ENCODE measurements around the gene GRID1.

The GRID1 gene

GRCh38 chr10:86334488-86335085, 32.0 kb downstream of the GRID1 start:
- DNase-seq = no peak

GRCh38 chr10:86333826-86334487, 32.6 kb downstream of the GRID1 start:
- no peak for DNase-seq

GRCh38 chr10:86331861-86332260, 34.7 kb downstream of the GRID1 start:
- no peak for DNase-seq

GRCh38 chr10:86330778-86331763, 35.5 kb downstream of the GRID1 start:
- DNase-seq = no peak

- no peak for DNase-seq
Measured at GRCh38 chr10:86329896-86330680, 36.5 kb downstream of the GRID1 start.

DNA sequence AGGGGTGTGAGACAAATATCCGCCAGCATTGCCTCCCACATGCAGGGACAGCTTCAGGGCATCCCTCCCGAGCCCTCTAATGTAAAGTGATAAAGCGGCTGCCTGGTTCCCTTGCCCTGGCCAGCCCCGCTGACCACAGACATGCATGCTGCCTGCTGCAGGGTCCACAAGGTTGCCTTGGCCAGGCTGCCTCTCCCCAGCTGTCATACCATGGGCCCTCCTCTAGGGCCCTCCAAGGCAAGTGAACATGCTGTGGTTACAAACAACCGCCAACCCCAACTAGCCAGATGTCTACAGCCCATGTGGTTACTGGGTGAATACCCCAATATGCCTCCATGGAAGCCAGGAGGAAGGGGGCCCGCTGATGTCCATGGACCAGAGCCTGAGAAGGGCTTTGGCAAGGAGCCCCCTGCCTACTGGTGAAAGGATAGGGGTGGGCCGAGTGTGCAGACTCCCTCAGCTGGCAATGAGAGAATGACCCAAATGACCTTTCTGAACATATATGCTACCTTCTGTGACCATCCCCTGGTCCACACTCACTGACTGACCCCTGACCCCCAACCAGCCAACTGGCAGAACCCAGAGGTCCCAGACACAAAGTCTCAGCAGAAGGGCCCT, 37.4 kb downstream of the GRID1 start:
- DNase-seq = no peak

- no peak for DNase-seq
Measured at GRCh38 chr10:86327954-86328725, 38.5 kb downstream of the GRID1 start.

DNA sequence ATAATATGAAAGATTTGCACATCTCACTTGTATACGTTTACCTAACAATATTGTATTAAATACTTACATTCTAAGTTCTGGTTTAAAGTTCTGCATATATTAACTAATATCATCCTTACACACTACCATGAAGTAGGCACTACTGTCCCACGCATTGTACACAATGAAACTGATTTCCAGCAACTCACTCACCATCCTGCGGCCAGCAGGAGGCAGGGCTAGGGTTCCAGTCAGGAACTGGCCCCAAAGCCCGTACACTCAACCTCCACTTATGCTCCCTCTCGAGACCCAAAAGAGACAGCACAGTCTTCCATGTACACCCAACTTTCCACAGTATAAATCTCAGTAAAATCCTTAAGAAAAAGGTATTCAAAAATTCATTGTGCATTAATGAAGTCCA, 41.4 kb downstream of the GRID1 start:
- no peak for DNase-seq

DNA sequence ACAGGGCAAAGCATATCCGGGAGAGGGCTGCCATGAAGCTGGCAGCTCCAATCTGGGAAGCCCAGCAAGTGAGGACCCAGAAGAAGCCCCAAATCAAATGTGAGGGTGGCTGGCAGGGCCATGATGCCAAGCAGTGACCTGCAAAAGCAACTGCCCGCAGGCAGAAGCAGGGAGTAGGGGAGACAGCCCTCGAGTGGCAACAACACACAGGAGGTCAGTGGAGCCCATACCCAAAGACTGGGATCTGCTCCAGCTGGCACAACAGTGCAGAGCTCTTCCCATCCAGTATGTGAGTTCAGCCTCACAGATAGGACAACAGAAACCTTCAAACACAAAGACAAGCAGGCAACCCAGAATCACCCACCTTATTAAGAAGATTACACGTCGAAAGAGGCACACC, 45.0 kb downstream of the GRID1 start:
- no peak for DNase-seq

- no peak for DNase-seq
Measured at GRCh38 chr10:86319676-86320075, 46.9 kb downstream of the GRID1 start.

DNA sequence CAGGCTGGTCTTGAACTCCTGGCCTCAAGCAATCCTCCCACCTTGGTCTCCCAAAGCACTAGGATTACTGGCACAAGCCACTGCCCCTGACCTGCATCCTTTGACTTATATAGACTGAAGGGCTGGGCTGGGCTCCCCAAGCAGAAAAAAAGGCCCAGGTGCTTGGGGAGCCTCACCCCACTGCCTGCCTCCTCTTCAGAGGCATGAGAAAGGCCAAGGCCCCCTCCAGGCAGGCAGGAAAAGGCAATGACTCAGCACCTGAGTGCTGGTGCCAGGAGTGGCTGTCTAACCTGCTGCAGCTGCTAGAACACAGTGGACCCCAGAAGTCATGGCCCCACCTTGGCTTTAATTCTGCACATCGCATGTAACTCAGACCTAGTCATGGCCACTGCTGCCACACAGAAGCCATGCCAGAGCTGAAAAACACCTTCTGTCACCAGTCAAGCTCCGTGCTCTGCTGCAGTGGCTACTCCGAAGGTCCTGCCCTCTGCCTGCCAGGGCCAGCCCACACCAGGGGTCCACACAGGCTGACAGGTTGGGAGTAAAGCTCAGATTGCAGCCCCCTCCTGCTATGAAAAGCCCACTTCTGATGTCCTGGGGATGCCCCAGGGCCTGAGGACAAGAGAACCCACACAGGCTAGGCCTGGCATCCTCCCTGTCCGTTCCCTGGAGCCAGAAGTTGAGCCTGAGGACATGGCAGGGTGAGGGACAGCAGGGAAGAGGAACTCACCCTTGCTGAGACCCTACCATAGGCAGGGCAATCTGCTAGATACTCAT, 48.5 kb downstream of the GRID1 start:
- DNase-seq = no peak

DNA sequence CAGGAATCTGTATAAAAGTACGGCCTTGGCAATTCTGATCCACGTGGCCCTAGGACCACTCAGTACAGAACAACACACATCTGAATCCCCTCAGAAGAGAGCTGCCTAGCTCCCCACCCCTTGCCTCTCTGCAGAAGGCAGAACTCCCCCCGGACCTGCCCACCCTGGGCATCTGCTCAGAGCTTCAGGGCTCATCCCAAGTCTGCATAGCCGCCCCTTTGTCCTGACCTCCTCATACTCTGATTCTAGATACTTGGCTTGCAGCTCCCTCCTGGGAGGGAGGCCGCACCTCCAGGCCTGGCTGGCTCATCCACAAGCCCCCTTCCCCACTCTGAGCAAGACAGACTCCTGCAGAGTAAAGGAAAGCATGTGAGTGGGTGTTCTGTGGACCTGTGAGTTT, 49.6 kb downstream of the GRID1 start:
- DNase-seq = no peak

- no peak for DNase-seq
Measured at GRCh38 chr10:86316274-86316835, 50.2 kb downstream of the GRID1 start.

- DNase-seq = no peak
Measured at GRCh38 chr10:86315549-86315942, 51.0 kb downstream of the GRID1 start.

DNA sequence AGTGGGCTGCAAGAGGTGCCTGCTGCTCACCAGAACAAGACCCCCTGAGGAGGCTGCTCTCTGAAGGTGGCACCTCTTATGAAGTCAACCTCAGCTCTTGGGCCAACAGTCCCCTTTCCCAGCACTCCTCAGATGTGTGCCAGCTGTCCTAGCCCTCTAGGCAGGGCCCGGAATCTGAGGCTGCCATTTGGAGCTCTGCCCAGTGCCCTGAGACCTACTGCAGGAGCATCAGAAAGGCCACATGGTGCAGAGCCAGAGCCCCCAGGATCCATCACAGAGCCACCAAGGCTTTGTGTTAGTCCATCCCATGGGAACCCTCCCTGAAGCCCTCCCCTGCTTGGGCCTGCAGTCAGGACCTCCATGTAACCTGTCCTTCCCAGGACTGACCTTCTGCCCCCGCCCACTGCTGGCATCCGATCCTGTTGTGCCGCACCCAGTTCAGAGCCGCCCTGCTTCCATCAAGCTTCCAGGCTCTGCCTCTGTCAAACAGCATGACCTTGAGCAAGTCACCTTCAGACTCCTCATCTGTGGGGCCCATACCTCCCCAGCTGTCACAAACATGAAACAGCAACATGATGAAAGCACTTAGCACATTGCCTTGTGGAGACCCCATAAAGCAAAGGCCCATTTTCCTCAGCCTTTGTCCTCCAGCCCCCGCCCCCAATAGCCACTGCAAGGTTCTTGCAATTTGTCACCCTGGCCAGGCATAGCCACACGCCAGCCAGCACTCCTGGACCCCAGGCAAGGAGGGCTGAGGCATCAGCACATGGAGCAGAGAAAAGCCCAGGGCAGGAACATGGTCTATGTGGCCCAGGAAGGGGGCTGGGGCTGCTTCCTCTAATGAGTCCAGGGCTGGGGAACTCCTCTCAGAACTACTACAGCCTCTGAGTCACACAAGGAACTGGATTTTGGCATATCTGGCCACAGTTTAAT, 51.7 kb downstream of the GRID1 start:
- no peak for DNase-seq

DNA sequence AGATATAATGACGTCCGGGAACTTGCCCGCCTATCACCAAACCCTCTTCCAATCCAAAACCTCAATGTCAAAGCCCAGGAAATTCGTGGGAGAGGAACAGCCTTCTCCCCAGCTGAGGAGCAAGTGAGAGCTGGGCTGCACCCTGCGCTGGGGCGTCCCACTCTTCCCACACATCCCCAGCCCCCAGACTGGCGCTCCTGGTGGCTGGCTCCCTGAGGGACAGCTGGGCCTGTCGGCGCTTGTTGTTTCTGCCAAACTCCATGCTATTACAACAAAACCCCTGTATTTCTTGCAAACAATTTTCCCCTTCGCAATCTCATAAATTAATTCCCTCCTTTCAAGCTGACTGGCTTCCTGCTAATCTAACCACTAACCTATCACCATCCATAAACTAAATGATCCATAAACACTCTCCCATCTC, 53.0 kb downstream of the GRID1 start:
- DNase-seq = no peak

- no peak for DNase-seq
Measured at GRCh38 chr10:86312701-86313270, 53.8 kb downstream of the GRID1 start.

DNA sequence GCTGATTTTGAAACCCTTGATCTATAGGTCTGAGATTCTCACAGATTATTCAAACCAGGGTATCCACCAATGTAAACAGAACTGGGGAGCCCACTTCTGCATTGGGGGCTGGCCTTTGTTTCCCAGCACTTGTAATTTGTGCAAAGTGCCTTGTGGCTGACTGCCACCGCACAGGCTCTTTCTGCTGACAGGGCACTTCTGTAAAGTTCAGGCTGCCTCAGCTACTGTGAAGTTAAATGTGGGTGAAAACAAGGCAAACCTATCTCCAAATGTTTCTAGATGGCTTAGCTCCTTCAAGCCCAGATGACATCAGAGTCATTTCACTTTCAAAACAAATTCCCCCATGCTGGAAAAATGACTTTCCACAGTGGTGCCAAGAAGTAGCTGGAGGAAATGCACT, 54.7 kb downstream of the GRID1 start:
- DNase-seq = no peak

- no peak for DNase-seq
Measured at GRCh38 chr10:86311190-86311589, 55.4 kb downstream of the GRID1 start.
